Measurements from ENCODE around the gene SLC52A3. TPM values are rescaled to one million over a fixed set of nuclear protein-coding genes. Genes with fewer than 3 reads are reported as not detected.
A peak's percentile ranks its signal among the peaks of the same experiment; 100 is the strongest.
"Not testable (repeated sequence)": the region's sequence is repeated elsewhere in the genome, so short reads cannot be mapped to it uniquely, and the experiment has no call there.

Gene SLC52A3
- 0.38 and 0.44 TPM in 2 replicates for total RNA-seq
- long read RNA-seq, result 0 reads

GRCh38 chr20:768426-768978 lies at the start of gene SLC52A3:
TSS of gene SLC52A3 (minus strand) at chr20:768500. CDS start at chr20:765774, 2,726 bp downstream.
- Mint-ChIP-seq H3K27me3 (peaks cover 3% of the 10 kb centered on the region), H3K9me3 (ENCODE audit: low read depth) (no peaks in the 10 kb centered on the region), H3K27ac (no peak within 1 kb of the TSS), H3K4me1 (ENCODE audit: low read depth) (peaks cover 12% of the 10 kb centered on the region), H3K36me3 (ENCODE audit: insufficient read depth) (no peaks in the 10 kb centered on the region), H3K4me3 (ENCODE audit: low read depth) (no peak within 1 kb of the TSS)
- DNase-seq (ENCODE audit: low spot score, unreplicated experiment), result peak; percentile 19
- peak; percentile 50 for TF ChIP-seq CTCF (IDR thresholded peaks at IDR 0.05; ENCODE audit: unreplicated experiment)

DNA sequence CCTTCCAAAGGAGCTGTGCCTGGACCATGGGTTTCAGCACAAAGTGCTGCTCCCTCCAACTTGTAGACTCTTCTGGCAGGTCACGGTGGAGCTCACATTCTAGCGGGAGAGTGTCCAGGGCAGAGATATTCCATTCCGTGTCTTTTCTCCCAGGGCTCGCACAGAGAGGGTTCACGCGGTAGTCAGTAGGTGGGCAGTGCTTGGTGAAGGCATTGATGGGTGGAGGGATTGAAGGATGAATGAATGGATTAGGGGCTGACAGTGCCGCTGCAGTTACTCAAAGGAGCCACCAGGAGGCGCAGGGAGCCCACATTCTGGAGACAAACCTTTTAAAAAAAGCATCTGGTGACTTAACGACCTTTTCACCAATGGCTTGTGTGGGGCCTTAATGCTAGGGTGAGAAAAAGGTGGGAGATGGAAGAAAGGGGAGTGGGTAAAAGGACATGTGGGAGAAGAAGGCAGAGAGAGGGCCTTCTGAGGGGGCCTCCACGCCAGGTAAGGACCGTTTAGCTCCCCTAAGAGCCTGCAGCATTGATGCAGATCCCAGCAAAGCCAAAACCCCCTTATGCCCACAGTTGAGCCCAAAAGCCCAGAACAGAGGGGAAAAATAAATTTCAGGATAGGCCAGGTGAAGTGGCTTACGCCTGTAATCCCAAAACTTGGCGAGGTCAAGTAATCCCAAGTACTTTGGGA lies 47.8 kb upstream of the SLC52A3 start:
- Mint-ChIP-seq H3K36me3 (ENCODE audit: insufficient read depth) (no peaks in the 10 kb centered on the region), H3K27me3 (peaks cover 4% of the 10 kb centered on the region), H3K27ac (no peak overlapping the region), H3K4me3 (ENCODE audit: low read depth) (no peak overlapping the region), H3K9me3 (ENCODE audit: low read depth) (no peaks in the 10 kb centered on the region), H3K4me1 (ENCODE audit: low read depth) (peaks cover 8% of the 10 kb centered on the region)
- peak; percentile 98 for TF ChIP-seq CTCF (IDR thresholded peaks at IDR 0.05; ENCODE audit: unreplicated experiment)
- DNase-seq (ENCODE audit: low spot score, unreplicated experiment), result peak; percentile 51

DNA sequence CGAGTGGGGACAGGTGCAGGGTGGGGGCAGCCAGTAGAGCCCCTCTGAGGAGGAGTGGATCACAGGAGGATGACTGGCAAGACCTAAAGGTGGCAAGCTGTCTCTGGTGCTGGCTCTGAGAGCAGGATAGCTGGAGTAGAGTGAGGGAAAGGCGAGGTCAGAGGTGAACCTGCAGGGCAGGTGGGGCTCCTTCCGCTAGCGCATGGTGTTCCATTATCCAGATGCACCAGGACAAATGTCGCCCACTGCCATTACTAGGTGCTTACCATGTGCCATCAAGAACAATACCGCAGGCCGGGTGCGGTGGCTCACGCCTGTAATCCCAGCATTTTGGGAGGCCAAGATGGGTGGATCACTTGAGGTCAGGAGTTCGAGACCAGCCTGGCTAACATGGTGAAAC lies 46.9 kb upstream of the SLC52A3 start:
- Mint-ChIP-seq H3K27me3 (peaks cover 1% of the 10 kb centered on the region), H3K4me3 (ENCODE audit: low read depth) (no peak overlapping the region), H3K36me3 (ENCODE audit: insufficient read depth) (no peaks in the 10 kb centered on the region), H3K9me3 (ENCODE audit: low read depth) (no peaks in the 10 kb centered on the region), H3K4me1 (ENCODE audit: low read depth) (peaks cover 8% of the 10 kb centered on the region), H3K27ac (no peak overlapping the region)
- DNase-seq (ENCODE audit: low spot score, unreplicated experiment), result no peak
- no peak for TF ChIP-seq CTCF (IDR thresholded peaks at IDR 0.05; ENCODE audit: unreplicated experiment)

- no peak for DNase-seq (ENCODE audit: low spot score, unreplicated experiment)
- TF ChIP-seq CTCF (IDR thresholded peaks at IDR 0.05; ENCODE audit: unreplicated experiment), result no peak
- Mint-ChIP-seq H3K9me3 (ENCODE audit: low read depth) (peaks cover 4% of the 10 kb centered on the region), H3K4me1 (ENCODE audit: low read depth) (peaks cover 8% of the 10 kb centered on the region), H3K36me3 (ENCODE audit: insufficient read depth) (no peaks in the 10 kb centered on the region), H3K27ac (no peak overlapping the region), H3K27me3 (no peaks in the 10 kb centered on the region), H3K4me3 (ENCODE audit: low read depth) (no peak overlapping the region)
Measured at GRCh38 chr20:813390-813789, 45.1 kb upstream of the SLC52A3 start.

DNA sequence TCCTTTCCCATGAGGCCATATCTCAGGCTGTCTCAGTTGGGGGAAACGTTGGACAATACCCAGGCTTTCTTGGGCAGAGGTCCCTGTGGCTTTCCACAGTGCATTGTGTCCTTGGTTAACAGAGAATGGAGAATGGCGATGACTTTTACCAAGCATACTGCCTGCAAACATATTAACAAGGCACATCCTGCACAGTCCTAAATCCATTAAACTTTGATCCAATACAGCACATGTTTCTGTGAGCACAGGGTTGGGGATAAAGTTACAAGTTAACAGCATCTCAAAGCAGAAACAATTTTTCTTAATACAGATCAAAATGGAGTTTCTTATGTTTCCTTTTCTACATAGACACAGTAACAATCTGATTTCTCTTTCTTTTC lies 44.1 kb upstream of the SLC52A3 start:
- not testable (repeated sequence) for H3K9me3 Mint-ChIP-seq (ENCODE audit: low read depth); H3K36me3 Mint-ChIP-seq (ENCODE audit: insufficient read depth); DNase-seq (ENCODE audit: low spot score, unreplicated experiment); H3K4me3 Mint-ChIP-seq (ENCODE audit: low read depth); H3K4me1 Mint-ChIP-seq (ENCODE audit: low read depth); H3K27me3 Mint-ChIP-seq; H3K27ac Mint-ChIP-seq

- H3K27me3 Mint-ChIP-seq; DNase-seq (ENCODE audit: low spot score, unreplicated experiment); H3K36me3 Mint-ChIP-seq (ENCODE audit: insufficient read depth); H3K4me1 Mint-ChIP-seq (ENCODE audit: low read depth); H3K4me3 Mint-ChIP-seq (ENCODE audit: low read depth); H3K9me3 Mint-ChIP-seq (ENCODE audit: low read depth): not testable (repeated sequence)
- peak overlapping the region; percentile 59 for H3K27ac Mint-ChIP-seq
Measured at GRCh38 chr20:811776-812434, 43.6 kb upstream of the SLC52A3 start.
